ENCODE measurements around the gene ATL2.
"Not testable (repeated sequence)": the region's sequence is repeated elsewhere in the genome, so short reads cannot be mapped to it uniquely, and the experiment has no call there.

The ATL2 gene

DNA sequence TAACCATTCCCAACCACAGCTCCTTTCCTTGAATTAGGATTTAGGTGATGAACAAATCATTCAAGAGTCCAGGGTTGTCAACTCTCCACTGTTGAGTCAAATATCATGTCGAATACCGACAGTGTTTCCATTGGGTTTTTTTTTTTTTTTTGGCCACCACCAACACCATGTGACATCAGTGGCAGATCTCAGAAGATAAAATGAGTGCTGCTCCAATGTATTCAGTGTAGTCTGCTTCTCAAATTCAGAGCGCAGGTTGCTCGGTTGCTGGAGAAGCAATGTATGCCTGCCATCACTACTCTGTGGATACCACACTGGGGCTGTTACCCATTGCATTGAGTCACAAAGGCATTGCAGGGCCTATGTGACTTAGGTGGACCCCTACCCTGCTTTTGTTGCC, 10.8 kb upstream of the ATL2 start:
- DNase-seq, result no peak

DNA sequence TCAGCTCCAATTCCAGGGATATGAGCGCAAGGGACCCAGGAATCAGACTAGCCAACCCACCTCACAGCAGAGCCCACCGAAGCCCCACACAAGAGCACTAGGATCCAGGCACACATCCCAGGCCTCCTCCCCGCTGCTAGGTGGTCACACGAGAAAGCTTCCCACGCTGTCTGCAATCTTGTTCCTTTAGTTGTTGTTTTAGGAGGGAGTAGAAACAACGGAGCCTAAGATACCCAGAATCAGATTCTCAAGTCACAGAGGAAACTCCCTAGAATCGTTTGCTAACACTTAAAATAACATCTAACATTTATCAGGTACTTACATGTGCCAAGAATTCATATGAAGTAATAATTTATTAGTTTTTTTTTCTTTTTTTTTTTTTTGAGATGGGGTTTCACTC, 9.7 kb upstream of the ATL2 start:
- no peak for DNase-seq

DNA sequence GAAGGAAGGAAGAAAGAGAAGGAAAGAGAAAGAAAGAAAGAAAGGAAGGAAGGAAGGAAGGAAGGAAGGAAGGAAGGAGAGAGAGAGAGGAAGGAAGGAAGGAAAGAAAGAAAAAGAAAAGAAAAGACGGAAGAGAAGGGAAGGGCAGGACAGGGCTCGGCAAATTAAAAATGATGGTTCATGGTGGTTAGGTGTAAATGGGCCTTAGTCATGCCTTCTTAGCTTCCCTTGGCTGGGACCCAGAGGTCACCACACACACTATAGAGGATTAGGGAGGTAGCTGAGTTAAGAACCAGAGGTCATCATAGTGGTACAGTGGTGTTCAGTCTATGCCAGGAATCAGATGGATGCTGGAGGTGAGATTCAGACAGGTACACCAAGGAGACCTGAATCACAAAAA, 9.3 kb upstream of the ATL2 start:
- DNase-seq, result no peak

DNA sequence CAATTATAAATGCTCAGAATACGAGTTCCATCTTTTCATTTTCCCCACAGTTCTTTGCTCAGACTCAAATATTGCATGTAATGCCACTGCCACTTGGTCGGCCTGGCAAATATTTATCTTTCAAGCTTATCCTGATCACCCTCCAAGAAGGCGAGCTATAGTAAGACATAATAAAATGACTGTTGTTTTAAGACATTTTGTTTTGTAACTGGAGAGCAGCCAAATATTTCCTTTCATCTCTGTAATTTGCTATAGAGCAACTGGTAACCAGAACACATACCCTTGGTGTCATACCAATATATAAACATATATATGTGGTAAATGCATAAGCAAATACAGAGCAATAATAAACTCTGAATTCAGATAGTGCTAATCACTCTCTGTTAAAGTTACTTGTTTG, 7.3 kb upstream of the ATL2 start:
- no peak for DNase-seq

DNA sequence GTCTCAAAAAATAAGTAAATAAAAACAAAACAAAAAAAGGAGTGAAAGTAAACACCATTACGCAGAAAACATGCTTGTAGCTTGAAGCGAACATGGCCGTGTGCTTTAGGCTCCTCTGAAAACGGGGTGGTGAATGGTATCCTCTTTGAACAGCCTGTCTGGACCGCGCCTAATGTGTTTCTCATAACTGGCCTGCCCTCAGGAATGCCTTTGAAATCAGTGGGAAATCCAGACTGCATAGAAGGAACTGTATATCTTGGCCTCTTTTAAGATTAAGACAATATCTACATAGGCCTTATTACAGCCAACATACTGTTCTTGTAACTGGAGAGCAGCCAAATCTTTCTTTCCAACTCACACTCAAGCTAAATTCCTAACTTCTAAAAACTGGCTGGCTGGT, 6.7 kb upstream of the ATL2 start:
- not testable (repeated sequence) for DNase-seq

DNA sequence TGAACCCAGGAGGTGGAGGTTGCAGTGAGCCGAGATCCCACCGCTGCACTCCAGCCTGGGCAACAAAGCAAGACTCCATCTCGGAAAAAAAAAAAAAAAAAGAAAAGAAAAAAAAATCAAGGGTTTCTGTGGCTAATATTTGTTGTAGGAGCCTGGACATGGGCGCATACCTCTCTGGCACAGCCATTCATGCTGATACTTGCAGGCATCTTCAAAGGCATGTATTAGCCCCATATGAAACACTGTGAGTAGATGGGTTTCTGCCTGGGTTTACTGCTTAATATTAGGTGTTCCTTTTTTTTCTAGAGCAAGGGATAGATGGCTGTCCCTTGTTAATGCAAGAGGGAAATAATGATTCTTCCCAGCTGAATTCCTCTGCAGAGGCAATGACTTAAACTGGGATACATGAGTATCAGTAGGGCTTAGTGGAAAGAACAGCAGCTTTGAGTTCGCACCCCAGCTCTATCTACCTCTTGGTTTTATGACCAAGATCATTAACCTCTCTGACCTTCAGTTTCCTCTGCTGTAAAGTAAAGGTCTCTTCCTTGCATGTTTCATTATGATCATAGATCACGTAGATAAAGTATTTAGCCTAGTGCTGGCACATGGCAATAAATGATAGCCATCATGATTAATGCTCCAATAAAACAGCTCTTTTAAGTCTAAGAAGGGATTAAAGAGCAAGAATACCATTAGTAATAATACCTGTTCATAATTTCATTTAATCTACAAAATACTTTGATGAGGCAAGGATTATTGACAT, 4.5 kb upstream of the ATL2 start:
- no peak for DNase-seq

DNA sequence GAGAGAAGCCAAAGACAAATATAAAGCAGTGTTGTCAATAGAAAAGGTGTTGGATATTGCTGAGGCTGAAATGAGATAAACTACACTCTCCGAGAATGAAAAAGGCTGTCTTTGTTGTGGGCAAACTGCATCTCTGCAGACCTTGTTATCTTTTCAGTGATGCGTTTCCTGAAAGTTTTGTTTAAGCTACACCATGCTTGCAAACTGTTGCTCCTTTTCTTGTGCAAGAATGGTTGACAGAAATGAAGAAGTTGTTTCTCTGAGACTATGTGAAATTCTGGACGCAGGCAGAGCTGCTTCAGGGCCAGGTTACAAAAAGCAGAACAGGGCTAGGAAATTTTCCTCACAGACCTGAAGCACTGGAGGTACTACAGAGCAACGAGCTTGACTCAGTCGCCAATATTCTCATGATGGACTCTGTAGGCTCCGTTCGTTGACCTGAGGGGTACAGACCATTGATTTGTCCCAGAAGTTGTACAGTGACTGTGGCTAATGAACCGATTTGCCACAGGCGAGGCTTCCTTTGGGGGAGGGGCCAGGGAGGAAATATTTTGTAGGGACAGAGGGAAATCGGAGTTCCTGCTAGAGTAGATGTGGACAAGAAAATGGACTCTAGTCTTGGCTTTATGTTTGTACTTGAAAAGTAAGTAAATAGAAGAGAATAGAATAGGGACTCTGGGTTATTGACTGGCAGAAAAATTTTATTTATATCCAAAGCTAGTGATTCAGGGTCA, 3.5 kb upstream of the ATL2 start:
- DNase-seq, result no peak

DNA sequence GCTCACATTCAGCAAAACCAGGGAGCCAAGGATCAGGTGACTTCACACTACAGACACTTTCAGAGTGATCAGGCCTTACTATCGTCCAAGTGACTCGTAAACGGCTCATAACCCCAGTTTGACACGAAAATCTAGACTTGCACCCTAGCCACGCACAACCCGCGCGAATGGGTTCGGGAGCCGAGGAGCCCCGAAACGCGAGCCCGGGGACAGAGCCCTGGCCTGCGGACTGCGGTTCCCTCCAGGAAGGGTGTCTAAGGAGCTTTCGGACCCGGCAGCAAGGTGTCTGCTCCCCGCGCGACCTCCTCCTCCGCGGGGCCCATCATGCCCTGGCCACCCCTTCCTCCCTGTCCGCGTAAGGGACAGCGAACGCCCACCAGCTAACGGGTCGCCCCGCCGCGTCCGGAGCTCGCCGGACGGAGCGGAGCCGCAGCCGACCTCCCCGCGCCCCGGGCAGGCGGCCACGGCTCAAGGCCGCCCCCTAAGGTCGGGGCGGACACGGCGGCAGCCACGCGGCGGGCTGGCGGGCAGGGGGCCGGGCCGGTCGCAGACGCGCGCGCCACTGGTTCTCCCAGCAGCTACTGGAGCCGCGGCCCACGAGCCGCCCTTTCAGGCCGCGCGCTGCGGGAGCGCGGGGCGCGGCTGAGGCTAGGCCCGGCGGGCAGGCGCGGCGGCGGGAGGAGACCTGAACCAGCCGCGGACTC, 575 bp downstream of the ATL2 start:
- peak; percentile 21 to 32 for DNase-seq

DNA sequence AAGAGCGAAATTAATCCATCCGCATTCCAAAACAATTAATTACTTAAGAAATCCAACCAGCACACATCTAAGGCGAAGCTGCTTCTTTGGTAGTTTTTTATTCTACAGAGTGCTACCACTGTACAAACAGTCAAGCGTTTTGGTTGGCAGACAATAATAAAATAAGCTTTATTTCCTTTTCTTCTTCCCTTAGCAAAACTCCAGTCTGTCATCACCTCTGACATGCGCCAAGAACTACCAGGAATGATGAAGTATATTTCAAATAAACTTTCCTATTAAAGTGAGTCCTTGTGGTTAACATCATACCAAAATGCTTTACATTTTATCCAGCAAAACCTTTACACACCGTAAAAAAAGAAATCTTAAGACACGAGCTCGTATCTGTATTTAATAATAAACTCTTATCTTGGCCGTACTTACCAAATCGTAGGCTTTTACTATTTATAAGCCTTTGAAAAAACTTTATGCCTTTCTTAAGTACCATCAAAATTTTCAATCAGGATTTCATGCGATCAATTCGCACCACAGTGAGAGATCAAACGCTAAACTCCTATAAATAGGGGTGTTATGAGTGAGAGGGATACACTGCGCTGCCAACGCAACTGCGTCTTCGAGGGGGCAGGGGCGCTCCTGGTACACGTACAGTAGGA, 1.3 kb downstream of the ATL2 start:
- DNase-seq, result no peak

DNA sequence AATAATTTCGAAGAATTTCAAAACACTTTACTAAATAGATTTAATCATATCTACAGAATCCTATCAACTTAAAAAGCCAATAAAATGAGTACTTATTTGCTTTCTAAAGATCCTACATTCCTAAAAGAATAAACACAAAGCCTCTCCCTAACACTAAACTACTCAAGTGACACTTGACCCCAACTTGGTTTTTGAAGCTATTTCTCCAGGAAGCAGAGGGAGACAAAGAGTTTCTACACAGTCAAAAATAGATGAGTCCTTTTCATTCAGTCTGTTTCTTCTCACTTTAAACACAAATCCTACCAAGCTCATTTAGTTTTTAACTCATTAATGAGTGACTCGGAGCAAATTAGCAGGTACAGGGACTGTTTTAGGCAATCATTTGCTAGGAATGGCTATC, 2.1 kb downstream of the ATL2 start:
- DNase-seq, result no peak

DNA sequence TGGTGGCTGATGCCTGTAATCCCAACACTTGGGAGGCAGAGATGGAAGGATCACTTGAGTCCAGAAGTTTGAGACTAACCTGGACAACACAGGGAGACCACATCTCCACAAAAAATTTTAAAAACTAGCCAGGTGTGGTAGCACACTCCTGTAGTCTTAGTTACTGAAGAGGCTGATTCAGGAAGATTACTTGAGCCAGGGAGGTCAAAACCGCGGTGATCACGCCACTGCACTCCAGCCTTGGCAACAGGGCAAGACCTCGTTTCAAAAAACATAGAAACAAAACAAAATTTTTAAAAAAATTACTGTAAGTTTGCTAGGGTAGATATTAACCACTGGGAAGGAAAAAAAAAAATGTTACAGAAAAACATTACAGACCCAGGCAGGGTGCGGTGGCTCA, 5.8 kb downstream of the ATL2 start:
- DNase-seq, result no peak

DNA sequence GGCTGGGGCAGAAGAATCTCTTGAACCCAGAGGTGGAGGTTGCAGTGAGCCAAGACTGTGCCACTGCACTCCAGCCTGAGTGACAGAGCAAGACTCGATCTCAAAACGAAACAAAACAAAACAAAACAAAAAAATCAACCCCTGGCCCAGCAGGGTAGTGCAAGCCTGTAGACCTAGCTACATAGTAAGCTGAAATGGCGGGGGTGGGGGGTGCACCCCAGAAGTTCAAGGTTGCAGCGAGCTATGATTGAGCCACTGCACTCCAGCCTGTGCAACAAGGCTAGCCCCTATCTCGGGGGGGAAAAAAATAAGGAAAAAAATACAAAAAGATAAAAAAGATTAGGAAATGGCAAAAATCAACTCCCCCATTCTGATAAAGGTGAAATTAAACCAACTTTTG, 6.4 kb downstream of the ATL2 start:
- DNase-seq, result no peak

DNA sequence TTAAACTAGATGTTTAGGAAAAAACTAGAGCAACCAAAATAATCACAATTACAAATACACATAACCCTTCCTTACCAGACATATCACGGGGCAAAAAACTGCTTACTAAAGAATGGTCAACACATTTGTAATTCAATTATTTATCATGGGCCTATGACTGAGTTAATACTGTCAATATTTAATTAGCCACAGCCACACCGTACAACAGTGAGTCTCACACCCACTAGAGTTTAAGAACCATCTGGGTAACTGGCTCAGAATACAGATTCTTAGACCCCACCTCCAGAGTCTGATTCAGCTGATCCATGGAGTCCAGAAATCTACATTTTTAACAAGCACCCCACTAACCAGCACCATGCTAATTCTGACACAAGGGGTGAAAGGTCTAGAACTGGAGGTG, 14.8 kb downstream of the ATL2 start:
- DNase-seq, result no peak

DNA sequence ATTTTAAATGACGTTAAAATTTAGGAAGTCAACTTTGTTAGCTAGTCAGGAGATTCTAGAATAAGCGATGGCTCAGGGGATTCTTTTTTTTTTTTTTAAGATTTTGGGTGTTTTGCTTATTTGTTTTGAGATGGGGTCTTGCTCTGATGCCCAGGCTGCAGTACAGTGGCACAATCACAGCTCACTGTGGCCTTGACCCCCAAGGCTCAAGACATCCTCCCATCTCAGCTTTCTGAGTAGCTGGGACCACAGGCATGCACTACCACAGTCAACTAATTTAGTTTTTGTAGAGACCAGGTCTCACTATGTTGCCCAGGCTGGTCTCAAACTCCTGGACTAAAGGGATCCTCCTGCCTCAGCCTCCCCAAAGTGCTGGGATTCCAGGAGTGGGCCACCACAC, 16.9 kb downstream of the ATL2 start:
- no peak for DNase-seq

DNA sequence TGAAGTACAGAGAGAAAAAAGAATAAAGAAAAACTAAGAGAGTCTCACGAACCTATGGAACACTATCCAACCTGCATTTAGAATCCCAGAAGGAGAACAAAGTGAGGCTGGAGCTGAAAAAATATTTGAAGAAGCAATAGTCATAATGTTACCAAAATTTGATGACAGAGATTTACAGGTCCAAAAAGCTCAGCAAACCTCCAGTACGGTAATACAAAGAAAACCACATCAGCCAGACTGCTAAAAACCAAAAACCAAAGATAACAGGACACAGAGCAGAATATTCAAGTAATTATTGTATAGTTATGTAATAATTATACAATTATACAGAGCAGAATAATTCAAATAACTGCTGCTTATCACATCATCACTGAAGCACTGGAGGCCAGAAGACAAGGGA, 23.7 kb downstream of the ATL2 start:
- DNase-seq, result no peak

DNA sequence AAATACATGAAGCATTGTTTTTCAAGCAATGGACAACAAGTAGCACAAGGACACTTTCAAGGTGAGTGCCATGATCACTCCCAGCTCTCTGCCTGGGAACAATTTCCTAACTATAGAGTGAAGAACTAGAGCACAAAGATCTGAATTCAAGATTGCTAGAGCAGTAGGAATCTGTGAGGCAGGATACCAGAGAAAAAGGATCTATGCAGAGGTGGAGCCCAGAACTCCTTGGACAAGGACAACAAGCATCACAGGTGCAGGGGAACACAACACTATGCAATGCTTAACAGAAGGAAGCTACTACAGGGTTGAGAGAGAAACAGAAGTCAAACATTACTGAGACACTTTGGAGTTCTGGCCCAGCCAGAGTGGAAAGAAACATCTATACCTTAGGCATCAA, 24.7 kb downstream of the ATL2 start:
- no peak for DNase-seq

DNA sequence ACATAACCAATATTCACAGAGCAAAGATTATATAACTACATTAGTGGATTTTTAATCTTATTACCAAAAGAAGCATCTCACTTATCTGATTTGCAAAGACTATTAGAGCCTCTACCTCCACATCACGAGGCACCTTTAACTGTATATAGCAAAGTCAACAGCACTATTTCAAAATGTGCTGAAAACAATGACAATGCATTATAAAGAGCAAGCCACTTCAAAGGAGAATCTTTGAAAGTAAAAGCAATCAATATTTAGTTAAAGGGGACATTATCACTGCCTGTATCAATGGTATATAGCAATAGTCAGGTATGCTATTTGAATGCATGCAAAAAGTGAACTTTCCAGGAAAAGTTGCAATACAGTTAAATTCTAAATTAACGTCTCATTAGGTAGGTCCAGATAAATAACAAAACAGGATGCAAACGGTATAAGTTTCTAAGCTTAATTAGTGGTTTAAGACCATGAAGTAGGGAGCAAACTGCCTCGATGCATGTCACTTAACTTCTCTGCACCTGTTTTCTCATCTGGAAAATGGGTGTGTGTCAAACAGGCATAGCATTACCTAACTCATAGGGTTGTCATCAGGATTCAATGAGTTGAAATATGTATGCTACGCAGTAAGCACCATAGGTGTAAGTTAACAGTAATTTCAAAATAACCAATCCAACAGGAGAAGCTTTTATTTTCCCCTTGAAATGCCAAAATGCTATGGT, 31.6 kb downstream of the ATL2 start:
- DNase-seq, result no peak

DNA sequence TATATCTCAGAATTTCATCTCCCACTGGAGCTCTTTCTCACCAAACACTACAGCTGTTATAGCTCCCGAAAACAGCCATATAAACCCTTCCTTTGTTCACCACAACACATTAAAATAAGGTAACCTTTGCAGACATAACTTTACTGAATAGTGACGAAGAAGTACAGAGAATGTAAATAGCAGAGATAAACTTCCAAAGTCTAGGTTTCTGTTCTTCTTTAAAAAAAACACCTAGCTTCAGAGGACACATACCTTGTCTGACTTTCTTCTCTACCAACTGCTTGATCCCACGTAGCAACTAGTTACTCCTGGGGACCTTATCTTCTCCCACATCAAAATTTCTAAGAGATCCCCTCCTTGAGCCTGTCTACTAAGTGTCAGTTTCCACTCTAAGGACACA, 32.3 kb downstream of the ATL2 start:
- DNase-seq, result no peak

DNA sequence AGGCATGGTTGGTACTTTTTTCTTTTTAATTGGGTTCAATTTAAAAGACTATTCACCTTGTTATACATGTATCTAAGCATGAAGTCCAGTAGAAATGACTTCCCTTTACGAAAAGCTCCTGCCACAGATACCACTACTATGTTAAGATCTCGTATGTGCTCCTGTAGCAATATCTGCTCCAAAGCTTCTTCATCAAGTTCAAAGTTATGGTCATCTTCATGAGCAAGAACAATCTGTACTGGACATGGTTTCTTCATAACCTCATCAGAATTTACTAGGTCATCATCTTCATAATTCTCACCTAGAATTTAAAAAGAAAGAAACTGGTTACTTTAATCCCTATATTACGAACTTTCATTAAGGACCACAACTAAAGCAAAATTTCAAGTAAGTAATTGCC, 33.9 kb downstream of the ATL2 start:
- no peak for DNase-seq

DNA sequence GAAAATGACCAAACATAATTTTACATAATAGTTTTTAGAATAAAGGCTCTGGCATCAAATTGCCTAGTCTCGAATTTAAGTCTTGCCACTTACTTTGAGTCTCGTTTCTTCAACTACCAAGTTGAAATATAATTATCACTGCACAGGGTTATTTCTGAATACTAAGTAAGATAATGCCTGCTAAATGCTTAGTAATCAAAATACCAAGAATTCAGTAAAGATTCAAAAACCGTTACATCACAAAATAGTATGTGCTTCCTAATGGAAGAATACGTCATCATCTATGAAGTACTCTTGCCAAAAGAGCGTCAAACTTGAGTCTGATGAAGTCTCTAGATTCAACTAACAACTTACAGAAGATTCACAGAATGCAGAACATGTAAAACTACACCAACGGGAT, 40.5 kb downstream of the ATL2 start:
- no peak for DNase-seq

DNA sequence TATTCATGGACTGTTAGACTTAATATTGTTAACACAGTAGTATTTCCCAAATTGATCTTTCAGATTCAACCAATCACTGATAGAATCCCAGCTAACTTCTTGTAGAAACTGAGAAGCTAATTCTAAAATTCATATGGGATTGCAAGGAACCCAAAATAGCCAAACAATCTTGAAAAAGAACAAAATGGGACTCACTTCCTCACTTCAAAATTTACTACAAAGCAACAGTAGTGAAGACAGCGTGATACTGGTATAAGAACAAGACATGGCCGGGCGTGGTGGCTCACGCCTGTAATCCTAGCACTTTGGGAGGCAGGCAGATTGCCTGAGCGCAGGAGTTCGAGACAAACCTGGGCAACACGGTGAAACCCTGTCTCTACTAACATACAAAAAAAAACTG, 46.3 kb downstream of the ATL2 start:
- DNase-seq, result no peak

DNA sequence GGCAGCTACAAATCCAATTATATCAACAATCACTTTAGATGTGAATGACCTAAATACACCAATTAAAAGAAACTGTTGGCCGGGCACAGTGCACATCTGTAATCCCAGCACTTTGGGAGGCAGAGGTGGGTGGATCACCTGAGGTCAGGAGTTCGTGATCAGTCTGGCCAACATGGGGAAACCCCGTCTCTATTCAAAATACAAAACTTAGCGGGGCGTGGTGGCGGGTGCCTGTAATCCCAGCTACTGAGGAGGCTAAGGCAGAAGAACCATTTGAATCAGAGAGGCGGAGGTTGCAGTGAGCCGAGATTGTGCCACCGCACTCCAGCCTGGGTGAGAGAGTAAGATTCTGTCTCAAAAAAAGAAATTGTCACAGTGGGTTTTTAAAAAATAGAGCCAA, 49.5 kb downstream of the ATL2 start:
- DNase-seq, result no peak

DNA sequence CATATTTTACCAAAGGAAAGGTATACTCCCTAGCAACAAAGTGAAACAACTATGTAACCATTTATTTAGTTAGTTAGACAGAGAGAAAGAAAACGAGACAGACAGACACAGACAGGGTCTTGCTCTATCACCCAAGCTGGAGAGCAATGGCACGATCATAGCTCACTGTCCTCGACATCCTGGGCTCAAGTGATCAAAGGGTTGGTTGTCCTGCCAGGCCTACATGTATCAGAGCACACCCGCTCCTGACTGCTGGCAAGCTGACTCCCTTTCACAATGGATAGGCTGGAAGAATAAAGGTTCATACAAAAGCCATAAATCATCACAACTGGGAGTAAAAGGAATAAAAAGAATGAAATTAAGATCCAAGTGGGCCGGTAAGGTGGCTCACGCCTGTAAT, 53.5 kb downstream of the ATL2 start:
- no peak for DNase-seq
